ENCODE data around the gene COX10.
"Not testable (repeated sequence)": the region's sequence is repeated elsewhere in the genome, so short reads cannot be mapped to it uniquely, and the experiment has no call there.

COX10 gene

DNA sequence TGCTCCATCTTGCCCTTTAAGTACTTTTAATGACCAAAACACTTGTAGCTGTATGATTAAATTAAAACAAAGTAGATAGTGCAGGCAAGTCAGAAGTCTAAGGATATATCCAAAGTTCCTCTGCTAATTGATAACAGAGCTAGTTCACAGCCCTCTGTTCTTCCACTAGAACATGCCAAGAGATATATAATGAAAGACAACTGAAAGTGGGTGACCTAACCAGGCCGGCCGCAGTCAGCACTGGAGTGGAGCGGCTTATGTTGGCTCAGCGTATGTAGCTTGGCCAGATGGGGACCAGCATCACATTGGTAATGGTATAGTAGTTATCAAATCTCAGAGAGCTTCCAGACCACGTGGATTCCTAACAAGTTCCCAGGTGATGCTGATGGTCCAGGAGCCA is 115.2 kb downstream of the COX10 start:
- DNase-seq = not testable (repeated sequence)

DNA sequence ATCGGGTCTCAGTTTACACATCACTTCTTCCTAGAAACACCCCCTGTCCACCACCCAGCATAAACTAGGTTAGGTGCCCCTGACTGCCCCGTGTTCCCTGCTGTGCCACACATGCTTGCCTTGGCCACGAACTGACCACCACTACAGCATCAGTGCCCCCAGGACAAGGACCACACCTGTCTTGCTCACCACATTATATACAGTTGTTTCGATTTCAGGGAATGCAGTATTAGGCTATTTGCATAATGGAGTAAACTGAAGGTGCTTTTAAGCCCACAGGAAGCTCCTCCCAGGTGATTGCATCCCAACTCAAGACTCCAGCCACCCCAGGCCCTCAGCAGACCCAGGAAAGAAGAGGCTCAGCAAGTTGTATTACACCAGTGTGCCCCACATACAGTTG is 117.1 kb downstream of the COX10 start:
- DNase-seq = not testable (repeated sequence)

DNA sequence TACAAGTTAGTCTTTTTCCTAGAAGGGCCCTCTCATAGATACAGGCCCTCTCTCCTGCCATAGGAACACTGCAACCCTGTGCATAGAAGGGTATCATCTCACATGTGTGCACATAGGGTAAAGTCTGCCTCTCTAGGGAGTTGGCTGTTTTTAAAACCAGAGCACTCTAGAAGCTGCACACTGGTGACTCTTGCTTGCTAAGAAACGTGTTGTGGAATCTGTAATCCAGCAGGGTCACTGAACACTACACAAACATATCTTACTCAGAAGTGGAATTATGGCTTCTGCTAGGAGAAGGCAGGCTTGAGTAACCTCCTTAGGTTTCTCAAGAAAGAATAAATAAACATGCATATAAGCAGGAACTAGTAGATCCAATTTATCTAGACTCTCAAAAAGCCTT is 121.5 kb downstream of the COX10 start:
- DNase-seq = not testable (repeated sequence)

DNA sequence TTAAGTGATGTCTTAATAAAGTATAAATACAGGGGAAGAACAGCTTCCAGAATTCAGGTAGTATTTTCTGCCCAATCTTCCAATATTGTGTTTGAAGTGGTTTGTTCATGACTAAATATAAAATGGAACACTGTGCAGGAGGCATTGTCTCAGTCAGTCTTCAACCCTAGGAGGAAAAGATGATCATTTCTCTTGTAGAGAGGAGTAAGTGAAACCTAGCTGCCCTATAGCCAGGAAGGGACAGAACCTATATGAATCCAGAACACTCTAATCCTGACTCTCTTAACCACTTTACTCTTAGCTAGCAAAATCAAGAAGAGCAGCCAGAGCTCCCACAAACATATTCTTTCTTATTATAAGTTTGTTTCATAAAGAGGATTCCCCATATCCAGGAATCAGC is 122.2 kb downstream of the COX10 start:
- DNase-seq = not testable (repeated sequence)

DNA sequence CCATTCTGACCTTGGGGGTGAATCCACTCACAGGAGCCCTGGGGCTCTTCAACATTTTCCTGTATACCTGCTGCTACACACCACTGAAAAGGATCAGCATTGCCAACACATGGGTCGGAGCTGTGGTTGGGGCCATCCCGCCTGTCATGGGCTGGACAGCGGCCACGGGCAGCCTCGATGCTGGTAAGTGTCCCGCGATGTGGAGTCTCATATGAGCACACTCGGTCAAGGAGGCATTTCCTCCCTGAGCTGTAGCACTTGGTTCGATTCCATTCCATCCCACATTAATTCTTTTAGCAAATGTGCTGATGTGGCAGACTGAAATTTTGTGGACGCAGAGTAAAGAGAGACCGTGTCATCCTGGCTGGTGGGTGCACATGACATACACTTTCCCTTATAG is 122.7 kb downstream of the COX10 start:
- DNase-seq = not testable (repeated sequence)

DNA sequence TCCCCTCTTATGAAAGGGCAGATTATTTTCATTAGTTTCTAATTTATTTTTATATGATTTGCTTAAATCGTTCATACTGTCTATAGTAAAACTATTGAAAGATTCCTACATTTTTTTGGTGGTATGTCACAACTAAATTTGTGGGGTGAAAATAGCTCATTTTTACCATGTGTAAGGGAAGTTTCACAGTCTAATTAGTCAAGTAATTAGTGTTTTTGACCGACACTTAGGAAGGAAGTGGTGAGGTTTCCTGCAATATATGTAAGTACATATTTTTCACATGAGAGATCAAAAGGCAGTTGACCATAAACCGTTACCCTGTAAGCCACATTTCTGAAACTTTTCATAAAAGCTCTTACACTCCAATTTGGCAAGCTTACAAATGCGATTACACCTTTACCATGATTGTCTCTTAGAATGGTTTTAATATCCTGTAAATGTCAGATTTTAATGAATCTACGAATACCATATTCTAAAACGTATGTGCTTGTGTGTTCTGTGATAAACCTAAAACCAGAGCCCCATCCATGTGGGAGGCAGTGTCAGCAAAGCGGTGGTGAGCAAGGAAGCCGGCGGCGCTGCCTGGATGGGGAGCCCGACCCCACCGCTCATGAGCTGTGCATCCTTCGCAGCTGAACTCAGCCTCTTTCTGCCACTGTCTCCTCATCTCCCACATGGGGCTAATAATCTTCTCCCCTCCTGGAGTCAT is 123.5 kb downstream of the COX10 start:
- not testable (repeated sequence) for DNase-seq

DNA sequence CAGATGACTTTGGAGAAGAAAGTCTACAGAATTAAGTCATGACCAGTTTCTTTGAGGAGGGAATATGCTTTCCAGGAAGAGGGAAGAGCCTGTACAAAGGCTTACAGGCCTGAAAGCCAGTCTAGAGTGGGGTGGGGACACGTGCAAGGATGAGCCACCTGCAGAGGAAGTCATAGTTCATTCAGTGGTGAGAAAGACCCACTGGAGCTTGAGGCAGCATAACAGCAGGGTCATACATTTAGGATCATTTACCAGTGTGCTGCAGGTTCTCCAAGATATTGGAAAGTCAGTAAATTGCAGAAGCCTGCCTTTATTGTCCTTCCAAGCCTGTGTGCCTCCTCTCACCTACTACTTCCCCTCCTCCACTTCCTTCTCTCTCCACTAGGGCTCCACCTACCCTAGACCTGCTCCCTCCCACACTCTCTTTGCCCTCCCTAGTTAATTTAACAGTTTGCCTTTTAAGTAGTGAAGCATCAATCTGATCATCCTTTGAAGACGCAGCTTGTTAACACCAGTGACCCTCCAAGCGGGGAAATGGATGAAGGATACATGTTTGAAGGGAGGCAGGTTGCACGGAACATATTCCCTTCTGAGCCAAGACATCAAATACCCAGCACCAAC is 127.2 kb downstream of the COX10 start:
- no peak for DNase-seq

DNA sequence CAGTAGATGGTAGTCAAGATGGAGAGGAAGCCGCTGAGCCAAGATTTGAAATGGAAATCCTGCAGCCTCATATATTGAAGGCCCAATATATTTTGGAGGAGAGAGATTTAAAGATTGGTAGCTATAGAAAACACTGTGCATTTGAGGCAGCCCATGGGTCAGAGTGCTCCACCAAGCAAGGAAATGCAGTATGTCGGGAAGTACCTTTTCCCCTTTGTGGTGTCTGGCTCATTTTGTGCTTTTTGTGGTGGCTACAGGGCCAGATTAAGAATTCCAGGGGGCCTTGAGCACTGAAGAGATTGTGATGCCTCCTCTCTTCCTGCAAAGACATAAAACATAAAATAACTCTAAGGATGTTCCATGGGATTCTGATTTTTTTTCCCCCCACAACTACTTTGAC is 127.8 kb downstream of the COX10 start:
- no peak for DNase-seq

DNA sequence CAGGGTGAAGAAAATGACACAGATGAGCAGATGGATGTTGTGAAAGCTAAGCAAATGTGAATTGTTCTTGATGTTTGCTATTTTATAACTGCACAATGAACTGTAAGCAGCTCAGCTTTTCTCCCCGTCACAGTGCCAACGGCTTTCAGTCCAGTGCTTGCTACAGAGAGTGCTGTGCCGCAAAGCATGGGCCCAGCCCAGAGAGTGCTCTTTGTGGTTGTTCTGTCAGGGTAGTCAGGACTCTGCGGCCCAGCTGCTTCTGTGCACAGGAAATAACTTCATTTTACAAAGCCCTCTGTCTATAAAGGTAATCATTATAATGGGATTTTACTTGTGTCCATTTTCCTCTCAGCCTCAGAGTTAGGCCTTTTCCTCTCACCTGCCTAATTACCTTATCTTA is 128.3 kb downstream of the COX10 start:
- DNase-seq = no peak

DNA sequence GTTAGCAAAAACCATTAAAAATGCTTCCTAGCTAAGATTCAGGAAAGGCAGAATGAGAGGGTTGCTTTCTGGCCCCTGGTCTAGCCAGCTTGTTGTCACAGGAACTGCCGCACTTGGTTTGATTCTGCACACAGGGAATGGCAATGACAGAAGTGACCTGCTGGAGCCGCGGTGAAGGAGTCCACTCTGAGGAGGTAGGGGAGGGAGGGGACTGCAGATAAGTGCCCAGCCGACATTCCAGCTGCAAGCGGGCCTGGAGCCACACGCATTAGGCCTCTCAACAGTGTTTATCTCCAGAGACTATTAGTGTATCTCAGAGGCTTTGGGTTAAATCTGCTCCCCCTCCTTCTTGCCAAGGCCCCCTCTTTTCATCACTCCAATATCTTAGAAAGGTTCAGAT is 128.7 kb downstream of the COX10 start:
- no peak for DNase-seq

DNA sequence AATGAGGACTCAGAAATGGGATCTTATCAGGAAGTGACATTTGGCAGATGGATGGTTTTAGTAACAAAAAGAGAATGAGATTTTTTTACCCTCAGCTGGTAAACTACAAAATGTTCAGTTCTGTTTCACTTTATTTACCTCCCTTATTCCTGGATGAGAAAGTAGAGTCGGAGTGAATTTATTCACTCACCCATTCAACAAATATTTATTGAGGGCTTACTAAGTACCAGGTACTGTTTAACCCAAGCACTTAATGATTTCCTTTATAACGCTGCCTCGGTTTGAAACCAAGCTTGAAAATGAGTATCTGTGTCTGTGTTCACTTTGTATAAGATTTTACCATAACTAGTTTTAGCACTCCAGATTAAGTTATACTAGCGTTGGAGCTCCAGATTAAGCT is 129.3 kb downstream of the COX10 start:
- DNase-seq = no peak

DNA sequence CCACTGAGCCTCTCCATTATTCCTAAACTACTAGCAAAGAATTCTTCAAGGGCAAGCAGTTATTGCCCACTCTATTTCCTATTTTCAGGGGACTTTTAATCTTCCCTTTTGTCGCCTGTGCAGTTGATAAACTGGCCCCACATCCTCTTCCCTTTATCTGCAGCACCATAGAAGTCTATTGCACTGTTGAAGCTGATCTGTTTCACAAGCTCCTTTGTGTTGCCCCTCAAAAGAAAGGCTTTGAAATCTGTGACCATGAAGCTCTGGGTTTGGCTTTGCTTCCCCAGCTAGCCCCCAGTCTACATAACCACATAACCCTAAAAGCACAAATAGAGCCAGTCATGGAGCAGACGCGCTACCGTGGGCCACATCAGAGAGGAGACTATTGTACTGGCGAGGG is 130.3 kb downstream of the COX10 start:
- no peak for DNase-seq

DNA sequence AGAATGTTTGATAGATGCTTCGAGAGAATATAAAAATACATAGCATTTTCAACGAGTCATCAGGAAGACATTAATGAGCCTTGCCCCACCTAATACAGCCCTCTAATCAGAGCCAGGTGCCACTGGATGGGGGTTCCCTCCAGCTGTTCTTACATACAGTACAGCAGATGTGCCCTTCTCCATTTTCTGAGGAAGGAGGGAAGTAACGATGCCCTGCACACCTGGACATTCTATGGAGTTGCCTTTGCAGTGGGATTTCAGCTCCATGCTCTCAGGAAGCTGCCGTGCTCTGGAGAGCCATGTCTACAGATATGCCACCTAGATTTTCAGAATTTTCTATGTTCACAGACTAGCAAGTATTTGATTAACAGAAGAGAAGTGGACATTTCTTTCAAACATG is 131.1 kb downstream of the COX10 start:
- DNase-seq = no peak

DNA sequence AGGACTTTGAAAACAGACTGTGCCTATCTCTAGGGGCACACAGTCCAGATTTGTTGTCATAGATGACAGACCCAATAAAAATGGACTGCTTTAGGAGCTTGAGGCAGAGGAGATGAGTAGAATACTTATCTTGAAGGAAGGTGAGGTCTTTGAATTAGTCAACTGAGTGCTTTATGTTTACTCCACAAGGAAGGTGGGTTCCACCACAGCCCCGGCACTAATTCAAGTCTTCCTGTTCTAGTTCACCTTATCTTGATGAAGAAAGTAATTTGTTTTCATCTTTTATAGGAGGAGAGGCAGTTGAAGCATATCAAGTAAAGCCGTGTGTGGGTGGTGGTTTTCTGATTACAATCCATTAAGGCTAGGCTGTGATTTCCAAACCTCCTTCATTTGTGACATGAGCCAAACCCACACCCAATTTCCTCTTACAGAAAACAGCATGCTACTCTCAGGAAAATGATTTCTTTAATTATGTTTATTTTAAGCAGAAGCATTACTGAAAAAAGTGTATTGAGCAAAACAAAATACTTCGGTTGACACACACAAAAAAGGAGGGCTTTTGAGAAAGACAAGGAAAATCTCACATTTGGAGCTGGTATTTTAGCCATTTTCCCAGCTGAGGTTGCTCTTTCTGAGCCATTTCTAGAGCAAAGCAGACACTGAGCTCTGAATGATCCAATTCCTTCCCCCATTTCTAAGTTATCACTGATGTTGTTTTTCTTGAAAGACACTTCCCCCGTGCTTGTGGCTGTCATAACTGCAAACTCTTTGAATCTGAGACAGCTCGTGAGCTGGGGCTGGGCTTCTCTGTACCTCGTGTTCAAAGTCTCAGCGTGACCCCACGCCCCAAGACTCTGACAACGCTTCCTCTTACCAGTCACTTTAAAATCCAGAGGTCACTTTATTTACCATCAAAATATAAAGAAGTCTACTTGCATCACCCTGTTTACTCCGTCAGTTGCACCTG is 132.0 kb downstream of the COX10 start:
- DNase-seq = no peak

DNA sequence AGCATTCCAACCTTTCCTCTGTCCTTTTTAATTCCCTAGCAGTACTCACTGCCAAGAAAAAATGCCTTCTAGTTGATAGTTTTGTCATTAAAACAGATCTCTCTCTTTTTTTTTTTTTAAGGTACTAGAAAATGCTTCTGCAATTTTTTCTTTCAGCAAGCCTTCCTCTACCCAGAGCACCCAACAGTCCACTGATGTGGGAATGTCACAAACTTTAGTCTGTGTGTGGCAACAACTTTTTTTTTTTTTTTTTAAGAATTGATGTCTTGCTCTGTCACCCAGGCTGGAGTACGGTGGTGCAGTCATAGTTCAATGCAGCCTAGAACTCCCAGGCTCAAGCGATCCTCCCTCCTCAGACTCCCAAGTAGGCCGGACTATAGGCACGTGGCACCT is 132.7 kb downstream of the COX10 start:
- DNase-seq = no peak

DNA sequence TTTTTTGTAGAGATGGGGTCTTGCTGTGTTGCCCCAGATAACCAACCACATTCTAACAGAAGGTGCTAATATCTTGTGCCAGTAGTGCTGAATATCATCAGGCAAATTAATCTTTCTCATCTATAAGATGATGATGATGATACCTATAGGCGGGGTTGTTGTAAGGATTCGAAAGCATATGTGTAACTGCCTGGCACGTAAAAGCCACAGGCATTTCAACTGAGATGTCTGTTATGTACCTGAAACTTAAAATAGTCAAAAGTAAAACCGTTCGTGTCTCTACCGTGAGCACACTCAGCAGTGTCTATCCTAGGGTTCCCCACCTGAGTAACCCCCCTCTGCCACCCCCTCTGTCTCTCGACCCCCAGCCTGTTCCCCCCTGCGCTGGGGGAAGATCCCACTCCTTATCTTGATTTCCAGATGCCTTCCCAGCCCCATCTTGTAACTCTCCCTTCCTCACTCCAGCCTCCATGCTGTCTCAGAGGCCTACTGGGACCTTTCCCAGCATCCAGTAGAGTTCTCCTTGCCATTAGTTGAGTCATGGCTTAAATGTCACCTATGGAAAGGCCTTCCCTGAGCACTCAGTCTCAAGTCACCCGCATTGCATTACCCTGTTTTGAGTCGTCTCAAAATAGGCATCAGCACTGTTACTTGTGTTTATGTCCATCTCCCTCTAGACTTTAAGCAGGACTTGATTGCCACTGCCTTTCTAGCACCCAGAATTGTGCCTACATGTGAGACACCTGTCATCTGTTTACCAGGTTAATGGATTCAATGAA is 133.3 kb downstream of the COX10 start:
- no peak for DNase-seq

DNA sequence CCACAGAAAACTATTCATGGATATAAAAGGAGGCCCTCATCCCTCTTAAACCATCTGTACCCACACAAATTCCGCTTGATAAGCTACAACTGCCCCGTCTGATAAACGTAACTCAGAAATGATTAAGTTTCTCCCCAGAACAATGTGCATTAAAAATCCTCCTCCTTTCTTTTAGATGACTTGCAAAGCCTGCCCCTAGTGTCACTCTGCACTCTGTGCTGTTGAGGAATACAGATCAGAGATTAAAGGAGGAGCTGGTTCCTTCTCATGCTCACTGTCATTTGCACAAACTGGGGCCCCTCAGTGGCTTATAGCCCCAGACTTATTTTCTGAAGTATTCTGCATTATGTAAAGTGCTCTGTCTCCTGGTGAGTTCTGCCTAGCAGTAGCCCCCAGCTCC is 134.1 kb downstream of the COX10 start:
- no peak for DNase-seq

DNA sequence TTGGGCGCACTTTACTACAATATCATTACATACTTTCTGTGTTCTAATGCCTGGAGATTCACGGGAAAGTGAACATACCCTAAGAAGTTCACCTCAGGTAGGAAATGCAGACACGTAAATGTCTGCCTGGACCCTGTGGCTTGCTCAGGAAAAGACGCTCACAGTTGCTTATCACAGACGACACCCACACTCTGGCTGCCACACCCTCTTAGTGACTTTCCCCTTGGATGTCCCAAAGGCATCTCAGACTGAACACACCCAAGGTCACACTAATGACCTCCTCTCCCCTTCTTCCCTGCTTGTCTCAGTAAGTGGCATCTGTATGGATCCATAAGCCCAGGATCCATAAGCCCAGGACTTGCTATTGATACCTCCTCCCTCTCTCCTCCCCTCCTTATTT is 134.8 kb downstream of the COX10 start:
- DNase-seq = no peak

DNA sequence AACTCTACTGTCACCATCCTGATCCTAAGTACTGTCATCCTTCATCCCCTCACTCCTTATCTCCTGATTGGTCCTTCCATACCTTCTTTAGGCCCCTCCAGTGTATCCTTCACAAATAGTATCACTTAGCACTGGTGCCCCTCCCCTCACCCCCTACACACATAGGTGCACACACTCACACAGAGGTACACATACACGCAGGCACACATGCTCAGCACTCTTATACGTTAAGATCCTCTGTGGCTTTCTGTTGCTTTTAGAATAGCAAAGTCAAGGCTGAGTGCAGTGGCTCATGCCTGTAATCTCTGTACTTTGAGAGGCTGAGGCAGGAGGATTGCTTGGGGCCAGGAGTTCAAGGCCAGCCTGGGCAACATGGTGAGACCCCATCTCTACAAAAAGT is 135.2 kb downstream of the COX10 start:
- no peak for DNase-seq

DNA sequence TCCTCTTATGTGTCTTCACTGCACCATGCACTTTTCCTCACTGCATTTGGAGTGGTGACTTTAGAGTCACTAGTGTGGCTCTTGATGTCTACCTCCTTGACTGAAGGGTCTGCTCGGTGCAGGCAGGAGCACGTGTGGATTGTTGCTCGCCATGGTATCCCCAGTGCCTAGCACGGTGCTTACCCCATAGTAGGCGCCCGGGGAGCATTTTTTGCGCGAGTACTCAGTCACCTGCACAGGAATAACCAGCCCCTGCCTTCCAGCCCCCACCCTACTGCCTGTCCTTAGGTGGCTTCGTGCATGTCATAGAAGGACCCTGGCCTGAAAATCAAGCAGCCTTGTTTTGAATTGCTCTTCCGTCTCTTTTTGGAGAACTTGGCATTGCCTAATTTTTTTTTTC is 136.1 kb downstream of the COX10 start:
- no peak for DNase-seq

DNA sequence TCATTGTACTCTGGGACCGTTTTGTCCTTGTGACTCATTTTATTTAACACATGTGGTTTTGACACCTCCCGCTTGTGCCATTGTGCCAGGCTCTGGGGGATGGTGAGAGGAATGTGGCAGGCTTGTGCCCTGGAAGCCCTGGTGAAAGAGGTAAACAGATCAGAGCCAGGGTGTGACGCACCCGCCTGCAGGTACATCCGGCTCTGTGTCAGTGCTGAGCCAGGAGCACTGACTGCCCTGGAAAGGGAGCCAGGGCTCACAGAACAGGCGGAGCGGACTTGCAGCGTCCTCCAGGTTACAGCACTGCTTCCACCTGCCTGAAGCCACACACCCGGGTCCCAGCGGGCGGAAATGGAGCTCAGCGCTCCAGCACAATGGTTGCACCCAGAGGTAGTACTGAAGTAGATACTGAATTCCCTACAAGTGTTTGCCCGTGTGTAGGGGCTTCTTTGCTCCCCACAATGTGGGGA is 136.7 kb downstream of the COX10 start:
- no peak for DNase-seq

DNA sequence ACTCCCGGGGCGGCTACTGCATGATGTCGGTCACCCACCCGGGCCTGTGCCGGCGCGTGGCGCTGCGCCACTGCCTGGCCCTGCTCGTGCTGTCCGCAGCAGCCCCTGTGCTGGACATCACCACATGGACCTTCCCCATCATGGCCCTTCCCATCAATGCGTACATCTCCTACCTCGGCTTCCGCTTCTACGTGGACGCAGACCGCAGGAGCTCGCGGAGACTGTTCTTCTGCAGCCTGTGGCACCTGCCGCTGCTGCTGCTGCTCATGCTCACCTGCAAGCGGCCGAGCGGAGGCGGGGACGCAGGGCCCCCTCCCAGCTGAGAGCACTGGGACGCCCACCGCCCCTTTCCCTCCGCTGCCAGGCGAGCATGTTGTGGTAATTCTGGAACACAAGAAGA is 137.6 kb downstream of the COX10 start:
- no peak for DNase-seq

DNA sequence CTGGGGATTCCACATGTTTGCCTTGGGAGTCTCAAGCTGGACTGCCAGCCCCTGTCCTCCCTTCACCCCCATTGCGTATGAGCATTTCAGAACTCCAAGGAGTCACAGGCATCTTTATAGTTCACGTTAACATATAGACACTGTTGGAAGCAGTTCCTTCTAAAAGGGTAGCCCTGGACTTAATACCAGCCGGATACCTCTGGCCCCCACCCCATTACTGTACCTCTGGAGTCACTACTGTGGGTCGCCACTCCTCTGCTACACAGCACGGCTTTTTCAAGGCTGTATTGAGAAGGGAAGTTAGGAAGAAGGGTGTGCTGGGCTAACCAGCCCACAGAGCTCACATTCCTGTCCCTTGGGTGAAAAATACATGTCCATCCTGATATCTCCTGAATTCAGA is 138.5 kb downstream of the COX10 start:
- no peak for DNase-seq

All from femur (tissue), 1 donor.